Pulmonary artery endothelial cell (primary cell): ENCODE measurements around the gene ARHGAP21. TPM values are rescaled to one million over a fixed set of nuclear protein-coding genes. Genes with fewer than 3 reads are reported as not detected.

ENCODE experiments used
- DNase-seq: peaks from one replicate; pipeline ENCODE4 v3.0.0-alpha.2; 2011; ENCODE audit warnings: low read depth, low spot score
- total RNA-seq: library from RNA; depleted of rRNA; stranded (reverse); fragments of >200 nt; gene quantifications from 2 replicates; pipeline ENCODE4 v1.2.3, GENCODE V29; 2014

Gene ARHGAP21
- total RNA-seq, 1 donor from 2014 or later, result 62.2 TPM

- DNase-seq, result no peak
Observed at GRCh38 chr10:24722676-24723385, 856 bp downstream of the ARHGAP21 start.

- no peak for DNase-seq
Observed at GRCh38 chr10:24722131-24722675, 1.5 kb downstream of the ARHGAP21 start.

- DNase-seq, result no peak
Observed at GRCh38 chr10:24721229-24722106, 2.2 kb downstream of the ARHGAP21 start.

- no peak for DNase-seq
Observed at GRCh38 chr10:24720096-24720495, 3.6 kb downstream of the ARHGAP21 start.

- DNase-seq, result no peak
Observed at GRCh38 chr10:24718031-24718855, 5.4 kb downstream of the ARHGAP21 start.

- DNase-seq, result no peak
Observed at GRCh38 chr10:24716295-24716694, 7.4 kb downstream of the ARHGAP21 start.

GRCh38 chr10:24715246-24715769, 8.4 kb downstream of the ARHGAP21 start:
- no peak for DNase-seq

- DNase-seq, result no peak
Observed at GRCh38 chr10:24713086-24713485, 10.6 kb downstream of the ARHGAP21 start.

- DNase-seq, result no peak
Observed at GRCh38 chr10:24711465-24711864, 12.2 kb downstream of the ARHGAP21 start.

- no peak for DNase-seq
Observed at GRCh38 chr10:24708081-24708480, 15.6 kb downstream of the ARHGAP21 start.

GRCh38 chr10:24707445-24707844, 16.2 kb downstream of the ARHGAP21 start:
- DNase-seq, result no peak

GRCh38 chr10:24706479-24707118, 17.1 kb downstream of the ARHGAP21 start:
- peak; percentile 29 for DNase-seq

- no peak for DNase-seq
Observed at GRCh38 chr10:24703700-24704099, 20.0 kb downstream of the ARHGAP21 start.

- DNase-seq, result no peak
Observed at GRCh38 chr10:24701447-24701846, 22.2 kb downstream of the ARHGAP21 start.

- no peak for DNase-seq
Observed at GRCh38 chr10:24700948-24701347, 22.7 kb downstream of the ARHGAP21 start.

GRCh38 chr10:24698270-24698669, 25.4 kb downstream of the ARHGAP21 start:
- no peak for DNase-seq

GRCh38 chr10:24697080-24697479, 26.6 kb downstream of the ARHGAP21 start:
- DNase-seq, result no peak

GRCh38 chr10:24695452-24695851, 28.2 kb downstream of the ARHGAP21 start:
- DNase-seq, result no peak

- no peak for DNase-seq
Observed at GRCh38 chr10:24694086-24694485, 29.6 kb downstream of the ARHGAP21 start.

GRCh38 chr10:24690961-24691512, 32.6 kb downstream of the ARHGAP21 start:
- no peak for DNase-seq
